K562 (cell line): ENCODE measurements around the gene FN3KRP. TPM values are rescaled to one million over a fixed set of nuclear protein-coding genes. Genes with fewer than 3 reads are reported as not detected.
A peak's percentile ranks its signal among the peaks of the same experiment; 100 is the strongest.

ENCODE experiments used
- ATAC-seq: fragments of 200-7000 bp; cut with Tn5 transposase; 3 replicates; pipeline ENCODE4 v1.9.1; 2020; ENCODE audit warnings: moderate library complexity
- BruUV-seq: library from RNA; stranded (reverse); fragments of 400-500 nt; replicated peaks from 2 replicates; lab custom pipeline; 2021; lab: Mats Ljungman, UMichigan
- CTCF ChIA-PET: fragments of 300-600 bp; formaldehyde crosslinking; extraction: SDS; loops from one replicate; lab custom pipeline; 2021; ENCODE audit warnings: low intra/inter-chr PET ratio; lab: Yijun Ruan, JAX
- POLR2A ChIA-PET: fragments of 300-600, 350-650 bp; sonication (Branson Sonifier 250); formaldehyde crosslinking; extraction: SDS; loops from one replicate; lab custom pipeline; 2021; ENCODE audit warnings: antibody characterized with exemption, inconsistent platforms; lab: Yijun Ruan, JAX
- DNase-seq, 4 experiments: peaks; one replicate each; pipeline versions ENCODE4 v3.0.0 to v3.0.0-alpha.2; 2011 to 2018; ENCODE audit warnings: low spot score in 3 of 4, mixed read lengths in 3 of 4; ENCODE audit errors: extremely low read depth in 1 of 4
- FAIRE-seq: peaks from 2 replicates; lab custom pipeline; 2011; peaks lifted over from hg19 to GRCh38; lab: Jason Lieb, UNC
- H2AFZ ChIP-seq: 2 replicates; pipeline ENCODE4 v1.6.0; 2011; ENCODE audit warnings: low read depth, low read length, control low read depth, inconsistent platforms
- H3K27ac ChIP-seq: fragments of 200-600 bp; 3 replicates; pipeline ENCODE4 v1.8.0; 2011; ENCODE audit warnings: low read depth, mild to moderate bottlenecking, control low read depth, inconsistent platforms, low read length, moderate library complexity, mixed read lengths; ENCODE audit errors: extremely low read depth
- H3K27me3 ChIP-seq, 2 experiments: fragments of 300-600 bp in 1 of 2; 2 replicates in 1 of 2; 3 replicates in 1 of 2; pipeline versions ENCODE4 v1.6.0 to v1.8.0; 2011; ENCODE audit warnings: inconsistent platforms in 2 of 2, low read length in 2 of 2, mild to moderate bottlenecking in 1 of 2, mixed read lengths in 1 of 2, moderate library complexity in 1 of 2; ENCODE audit not compliant: control insufficient read depth in 2 of 2, insufficient read depth in 2 of 2
- H3K36me3 ChIP-seq: fragments of 300-600 bp; 3 replicates; pipeline ENCODE4 v1.8.0; 2011; ENCODE audit warnings: mild to moderate bottlenecking, low read length, inconsistent platforms; ENCODE audit not compliant: control insufficient read depth, insufficient read depth
- H3K4me1 ChIP-seq, 2 experiments: fragments of 200-600 bp in 1 of 2; replicated peaks in 1 of 2; 2 replicates in 1 of 2; 3 replicates in 1 of 2; pipeline versions ENCODE4 v1.5.1 to v1.8.0; 2011; ENCODE audit warnings: inconsistent platforms in 2 of 2, low read length in 2 of 2, mild to moderate bottlenecking in 1 of 2, mixed read lengths in 1 of 2, moderate library complexity in 1 of 2; ENCODE audit not compliant: control insufficient read depth in 2 of 2, insufficient read depth in 2 of 2
- H3K4me2 ChIP-seq: 2 replicates; pipeline ENCODE4 v1.6.1; 2011; ENCODE audit warnings: low read length, control low read depth, inconsistent platforms, mixed read lengths; ENCODE audit not compliant: insufficient read depth
- H3K4me3 ChIP-seq: fragments of 200-600 bp; sonication (generic), shearing (Covaris generic); 2 replicates; pipeline ENCODE4 v1.5.1; 2016; ENCODE audit warnings: control low read depth, inconsistent platforms
- H3K79me2 ChIP-seq: fragments of 200-600 bp; 3 replicates; pipeline ENCODE4 v1.8.0; 2011; ENCODE audit warnings: low read length, inconsistent platforms; ENCODE audit not compliant: control insufficient read depth, insufficient read depth
- H3K9ac ChIP-seq, 2 experiments: 2 replicates each; pipeline versions ENCODE4 v1.6.0 to v1.6.1; 2011; ENCODE audit warnings: low read depth in 2 of 2, low read length in 2 of 2, control low read depth in 1 of 2, inconsistent platforms in 1 of 2, mild to moderate bottlenecking in 1 of 2, mixed read lengths in 1 of 2; ENCODE audit not compliant: insufficient read depth in 1 of 2
- H3K9me1 ChIP-seq: one replicate; pipeline ENCODE4 v1.6.0; 2011; ENCODE audit warnings: inconsistent platforms, mild to moderate bottlenecking, low read length, moderate library complexity; ENCODE audit not compliant: control insufficient read depth, insufficient read depth
- H3K9me3 ChIP-seq: replicated peaks from 2 replicates; pipeline ENCODE4 v1.5.1; 2011; ENCODE audit warnings: low read depth, low read length, inconsistent platforms; ENCODE audit not compliant: control insufficient read depth, insufficient read depth
- H4K20me1 ChIP-seq: replicated peaks from 2 replicates; pipeline ENCODE4 v1.6.1; 2011; ENCODE audit warnings: low read length, inconsistent platforms, mixed read lengths; ENCODE audit not compliant: control insufficient read depth, insufficient read depth
- AFF1 ChIP-seq, 2 experiments: fragments of 450-650 bp; IDR thresholded peaks; 2 replicates each; pipeline ENCODE4 v1.6.1; 2018; ENCODE audit warnings: mild to moderate bottlenecking in 2 of 2, low read depth in 1 of 2; ENCODE audit not compliant: partially characterized antibody in 2 of 2
- CCNT2 ChIP-seq: IDR thresholded peaks from 2 replicates; pipeline ENCODE4 v1.6.1; 2011; ENCODE audit warnings: borderline replicate concordance, low read depth, mild to moderate bottlenecking, moderate library complexity, mixed read lengths, low read length; ENCODE audit not compliant: insufficient read length; ENCODE audit errors: extremely low read depth
- ETV6 ChIP-seq, 3 experiments: fragments of 150-350 bp in 1 of 3; sonication (generic) in 1 of 3; formaldehyde crosslinking in 1 of 3; IDR thresholded peaks; 2 replicates each; pipeline versions ENCODE4 v1.6.1 to v1.8.0; 2014 to 2022; ENCODE audit warnings: borderline replicate concordance in 2 of 3, low read depth in 2 of 3, antibody characterized with exemption in 1 of 3, low read length in 1 of 3, mild to moderate bottlenecking in 1 of 3, missing genetic modification reagents in 1 of 3
- GATAD2B ChIP-seq: fragments of 450-650 bp; IDR thresholded peaks from 2 replicates; pipeline ENCODE4 v1.6.1; 2017; ENCODE audit warnings: mild to moderate bottlenecking, borderline replicate concordance
- PRDM10 ChIP-seq: fragments of 450-650 bp; IDR thresholded peaks from 2 replicates; pipeline ENCODE4 v1.6.1; 2018; ENCODE audit not compliant: partially characterized antibody
- RBM39 ChIP-seq: fragments of 200-400 bp; formaldehyde crosslinking; optimal IDR thresholded peaks from 2 replicates; pipeline ENCODE3; 2018; ENCODE audit warnings: low read depth, low read length
- SIN3A ChIP-seq, 2 experiments: fragments of 150-350 bp in 1 of 2; IDR thresholded peaks; 2 replicates each; pipeline ENCODE4 v1.6.1; 2011 to 2016; ENCODE audit warnings: borderline replicate concordance in 2 of 2, low read depth in 2 of 2, low read length in 2 of 2, mild to moderate bottlenecking in 2 of 2, moderate library complexity in 2 of 2; ENCODE audit not compliant: control insufficient read depth in 1 of 2
- ZBTB1 ChIP-seq: sonication (generic); formaldehyde crosslinking; IDR thresholded peaks from 2 replicates; pipeline ENCODE4 v1.8.1; 2023; ENCODE audit warnings: missing genetic modification reagents, low read depth, mild to moderate bottlenecking, borderline replicate concordance
- ZC3H8 ChIP-seq: fragments of 450-650 bp; IDR thresholded peaks from 2 replicates; pipeline ENCODE4 v1.6.1; 2017
- ZNF282 ChIP-seq: sonication (generic); formaldehyde crosslinking; IDR thresholded peaks from 2 replicates; pipeline ENCODE4 v1.8.1; 2023; ENCODE audit warnings: missing genetic modification reagents
- WGBS: fragments of 100-300 bp; shearing (Covaris generic); methylation state at CpG from one replicate; pipeline ENCODE4 v1.1.6; 2016; ENCODE audit warnings: low coverage, mixed read lengths; ENCODE audit not compliant: insufficient coverage; ENCODE audit errors: missing lambda C conversion rate; 5-methylcytosine and 5-hydroxymethylcytosine counted together
- in situ Hi-C: fragments of 300-500 bp; cut with MboI; formaldehyde crosslinking; loops from 4 replicates; pipeline ENCODE4 v1.15.0; 2018; ENCODE audit warnings: inconsistent platforms, mixed read lengths
- intact Hi-C: fragments of 100-400 bp; cut with micrococcal nuclease; formaldehyde crosslinking; loops from 2 replicates; pipeline ENCODE4 v1.14.2; 2022
- polyA plus RNA-seq, 8 experiments: library from polyadenylated mRNA; depleted of rRNA in 4 of 8; stranded (reverse) in 5 of 8; unstranded in 3 of 8; fragments of >200 nt; fragmentation: Nextera tagmentation in 2 of 8; fragmentation: Illumina TruSeq in 1 of 8; extraction: Ambion mirVana in 2 of 8; extraction: Trizol in 1 of 8; gene quantifications; 2 replicates each; pipeline versions ENCODE4 v1.2.1 to v1.2.3, GENCODE V29; 2011 to 2014; ENCODE audit warnings: inconsistent platforms in 1 of 8, missing spikeins in 1 of 8
- total RNA-seq, 7 experiments: library from RNA; depleted of rRNA in 6 of 7; stranded (reverse); fragments of >200 nt in 6 of 7; fragmentation: Illumina TruSeq in 2 of 7; extraction: Trizol in 2 of 7; gene quantifications; 2 replicates each; pipeline versions ENCODE4 v1.2.1 to v1.2.3, GENCODE V29; 2011 to 2021; ENCODE audit warnings: low replicate concordance in 1 of 7

The FN3KRP gene
- total and polyA plus RNA-seq, 9 of the 15 experiments (the other 6 are each of a cell fraction or from before 2014, with no cell fraction given): 2.0 to 32.1 (median 24.9) TPM

GRCh38 chr17:82765371-82765770, 48.9 kb downstream of the FN3KRP start (continued):
- TF ChIP-seq SIN3A (IDR thresholded peaks at IDR 0.05; ENCODE audit: borderline replicate concordance in 2 of 2, control insufficient read depth in 1 of 2, low read depth in 2 of 2, low read length in 2 of 2) (no peak), ZBTB1 (no peak), CCNT2 (no peak), ZC3H8 (no peak)

- 82% methylated on average over 24 of the region's 24 CpGs for WGBS
- Histone ChIP-seq H3K4me1 (0 out of 5 replicates have a peak, but pooled peaks cover 0 to 3% of the 10 kb centered on the region in 2 experiments), H3K9me3 (no peaks in the 10 kb centered on the region), H4K20me1 (no peaks in the 10 kb centered on the region), H3K9me1 (no peaks in the 10 kb centered on the region), H3K36me3 (peaks cover 81% of the 10 kb centered on the region), H3K27me3 (no peaks in the 10 kb centered on the region), H3K4me3 (no peak overlapping the region), H3K27ac (no peak overlapping the region), H3K9ac (0 out of 4 replicates have a peak overlapping the region, but pooled peaks of 1 of the 2 experiments have one; percentile 6), H3K79me2 (no peaks in the 10 kb centered on the region), H3K4me2 (no peak overlapping the region), H2AFZ (no peak overlapping the region)
- peak; percentile 42 to 59 (median 51) for DNase-seq
- in situ Hi-C loops (no loop called here), intact Hi-C loops (loop anchor here (1.0 to 5.0 kb wide), 2 partner anchors 99 to 415 kb away; no protein-coding TSS in a partner anchor)
- BruUV-seq: no TSS peak
- no peak for FAIRE-seq
- POLR2A ChIA-PET: no interaction called here
- CTCF ChIA-PET: interaction anchor here (0.8 to 1.5 kb wide), 3 partner anchors 97 to 808 kb away, joined by 3 to 6 read pairs (median 5); no protein-coding TSS in a partner anchor
- peak; percentile 79 for ATAC-seq
- TF ChIP-seq AFF1 (IDR thresholded peaks at IDR 0.05; ENCODE audit: low read depth in 1 of 2, partially characterized antibody in 2 of 2) (no peak), GATAD2B (no peak), PRDM10 (no peak), RBM39 (no peak), ZNF282 (CRISPR knock-in tag) (no peak), ETV6 (IDR thresholded peaks at IDR 0.05; ENCODE audit: borderline replicate concordance in 1 of 2, low read depth in 2 of 2, low read length in 1 of 2) (no peak), ETV6 (CRISPR knock-in tag; IDR thresholded peaks at IDR 0.05; ENCODE audit: borderline replicate concordance) (no peak)
These were observed 50.7 kb downstream of the FN3KRP start for GRCh38 chr17:82767041-82767754.
